ENCODE measurements around the gene ARHGEF17.

GRCh38 chr11:73314117-73314961 lies 6.3 kb downstream of the ARHGEF17 start:
- no peak for TF ChIP-seq CTCF (IDR thresholded peaks at IDR 0.05 in 8 of 11, conservative IDR thresholded peaks at IDR 0.05 in 3 of 11)
- TF ChIP-seq POLR2A (IDR thresholded peaks at IDR 0.05), result no peak

All from spleen (tissue), 7 donors.